AG04450 (cell line): ENCODE results near the gene CHI3L1. TPM values are rescaled to one million over a fixed set of nuclear protein-coding genes. Genes with fewer than 3 reads are reported as not detected.

ENCODE experiments used
- CTCF ChIA-PET: fragments of 300-600, 350-600 bp; formaldehyde crosslinking; extraction: SDS; loops from one replicate; lab custom pipeline; 2022; ENCODE audit warnings: antibody characterized with exemption, inconsistent platforms; lab: Charles Lee
- POLR2A ChIA-PET: fragments of 350-600 bp; formaldehyde crosslinking; extraction: SDS; loops from one replicate; lab custom pipeline; 2021; ENCODE audit warnings: antibody characterized with exemption, inconsistent platforms; lab: Yijun Ruan, JAX
- DNase-seq: peaks from one replicate; pipeline ENCODE4 v3.0.0-alpha.2; 2011; ENCODE audit warnings: low read depth, low spot score
- H3K27ac ChIP-seq: one replicate; pipeline ENCODE4 v1.5.1; 2012; ENCODE audit warnings: low read depth, low read length, control low read depth
- H3K27me3 ChIP-seq: one replicate; pipeline ENCODE4 v1.6.0; 2012; ENCODE audit warnings: low read length; ENCODE audit not compliant: control insufficient read depth, insufficient read depth
- H3K4me3 ChIP-seq: 2 replicates; pipeline ENCODE4 v1.5.1; 2011; ENCODE audit warnings: mild to moderate bottlenecking, low read depth, low read length, control low read depth
- H3K9me3 ChIP-seq: 2 replicates; pipeline ENCODE4 v1.5.1; 2012; ENCODE audit warnings: low read length; ENCODE audit not compliant: control insufficient read depth, insufficient read depth
- CTCF ChIP-seq: IDR thresholded peaks from 2 replicates; pipeline ENCODE4 v1.5.1; 2011; ENCODE audit warnings: low read depth, low read length, control low read depth, inconsistent platforms
- polyA plus RNA-seq: library from polyadenylated mRNA; depleted of rRNA; stranded (reverse); fragments of >200 nt; gene quantifications from 2 replicates; pipeline ENCODE4 v1.2.3, GENCODE V29; 2011

CHI3L1 gene
- polyA plus RNA-seq, 1 experiment: 6.4 TPM

GRCh38 chr1:203217139-203217655 lies 30.7 kb upstream of the CHI3L1 start:
- Histone ChIP-seq H3K9me3 (no peaks in the 10 kb centered on the region), H3K27me3 (peaks cover 44% of the 10 kb centered on the region), H3K4me3 (no peak overlapping the region), H3K27ac (no peak overlapping the region)
- TF ChIP-seq CTCF: 0 out of 2 replicates have a peak, but pooled peaks have one; percentile 16
- CTCF ChIA-PET: interaction anchor here (0.6 to 9.0 kb wide), 17 partner anchors 12 to 197 kb away, joined by 3 to 253 read pairs (median 6); partner anchors contain the start of gene ADORA1
- no peak for DNase-seq
- POLR2A ChIA-PET: no interaction called here

GRCh38 chr1:203216274-203217138 lies 30.0 kb upstream of the CHI3L1 start:
- CTCF ChIA-PET: interaction anchor here (0.6 to 9.0 kb wide), 22 partner anchors 12 to 180 kb away, joined by 3 to 253 read pairs (median 5); partner anchors contain the start of genes ADORA1 and MYOG
- peak; percentile 65 for TF ChIP-seq CTCF
- POLR2A ChIA-PET: interaction anchor here (0.6 to 1.0 kb wide), 2 partner anchors 89 to 99 kb away, joined by 3 to 4 read pairs; no protein-coding TSS in a partner anchor
- peak; percentile 33 for DNase-seq
- no peaks in the 10 kb centered on the region for H3K9me3 ChIP-seq
- H3K27me3 ChIP-seq: peaks cover 42% of the 10 kb centered on the region
- no peak overlapping the region for H3K4me3 ChIP-seq
- H3K27ac ChIP-seq: no peak overlapping the region

GRCh38 chr1:203215573-203215972 lies 29.1 kb upstream of the CHI3L1 start:
- no peak overlapping the region for H3K4me3 ChIP-seq
- DNase-seq: no peak
- CTCF ChIA-PET: interaction anchor here (0.6 to 9.0 kb wide), 20 partner anchors 9 to 1135 kb away, joined by 3 to 253 read pairs (median 6); partner anchors contain the start of genes ADORA1 and MYOG
- POLR2A ChIA-PET: interaction anchor here (0.6 to 1.0 kb wide), 3 partner anchors 88 to 175 kb away, joined by 3 to 4 read pairs (median 3); no protein-coding TSS in a partner anchor
- no peaks in the 10 kb centered on the region for H3K9me3 ChIP-seq
- peaks cover 36% of the 10 kb centered on the region for H3K27me3 ChIP-seq
- TF ChIP-seq CTCF: no peak
- H3K27ac ChIP-seq: no peak overlapping the region

GRCh38 chr1:203214871-203215270 lies 28.4 kb upstream of the CHI3L1 start:
- ChIA-PET CTCF (interaction anchor here (0.6 to 9.0 kb wide), 12 partner anchors 10 to 175 kb away, joined by 3 to 253 read pairs (median 14); partner anchors contain the start of gene ADORA1), POLR2A (no interaction called here)
- no peak overlapping the region for H3K27ac ChIP-seq
- no peak for TF ChIP-seq CTCF
- no peak overlapping the region for H3K4me3 ChIP-seq
- H3K9me3 ChIP-seq: no peaks in the 10 kb centered on the region
- H3K27me3 ChIP-seq: peaks cover 35% of the 10 kb centered on the region
- DNase-seq: no peak
